ENCODE data around the gene PHIP. TPM values are rescaled to one million over a fixed set of nuclear protein-coding genes. Genes with fewer than 3 reads are reported as not detected.

The PHIP gene
- total RNA-seq, 1 experiment from 2014 or later: 29.0 TPM

GRCh38 chr6:78962448-78962847 lies 115.6 kb downstream of the PHIP start:
- Histone ChIP-seq H3K27me3 (ENCODE audit: insufficient read depth, low read depth) (no peaks in the 10 kb centered on the region), H3K79me2 (ENCODE audit: low read depth) (no peaks in the 10 kb centered on the region), H3K4me3 (no peak overlapping the region), H2AFZ (no peak overlapping the region), H3K4me1 (replicated peaks; ENCODE audit: insufficient read depth) (no peaks in the 10 kb centered on the region), H3K4me2 (no peak overlapping the region), H3K9me3 (ENCODE audit: insufficient read depth, low read depth) (no peaks in the 10 kb centered on the region), H4K20me1 (ENCODE audit: insufficient read depth) (no peaks in the 10 kb centered on the region), H3F3A (ENCODE audit: insufficient read depth, low read depth) (no peaks in the 10 kb centered on the region), H3K9me2 (ENCODE audit: insufficient read depth) (no peaks in the 10 kb centered on the region), H3K36me3 (ENCODE audit: low read depth) (0 out of 2 replicates have a peak, but pooled peaks cover 7% of the 10 kb centered on the region), H3K27ac (no peak overlapping the region)
- DNase-seq: no peak
- intact Hi-C loops (cut with micrococcal nuclease; ENCODE audit: unreplicated experiment): loop anchor here (5.0 kb wide), 1 partner anchor 35 kb away; no protein-coding TSS in a partner anchor
- CTCF ChIA-PET: no interaction called here
- no TSS peak for BruUV-seq (replicated peaks)
- POLR2A ChIA-PET (ENCODE audit: unreplicated experiment): interaction anchor here (0.6 kb wide), 1 partner anchor 48 kb away, joined by 6 read pairs; no protein-coding TSS in a partner anchor
- no peak for TF ChIP-seq EZH2 (IDR thresholded peaks at IDR 0.05; ENCODE audit: low read depth)
- TF ChIP-seq CTCF (conservative IDR thresholded peaks at IDR 0.05): no peak

DNA sequence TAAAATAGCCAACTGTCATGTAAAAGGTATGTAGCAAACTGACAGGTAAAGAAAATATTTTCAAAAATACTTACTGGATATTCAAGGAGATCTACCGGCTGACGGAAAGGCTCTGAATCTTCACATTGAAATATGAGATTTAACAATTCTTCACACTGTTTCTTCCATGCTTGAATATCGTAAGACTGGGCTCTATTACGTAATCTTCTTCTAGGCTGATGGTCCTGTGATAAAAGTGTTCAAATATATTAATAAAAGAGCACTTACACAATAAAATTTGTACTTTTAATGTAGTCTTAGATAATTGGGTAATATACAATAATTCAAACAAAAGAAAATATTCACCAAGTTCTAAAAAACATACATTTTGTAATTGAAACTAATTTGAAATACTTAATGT lies 123.3 kb downstream of the PHIP start:
- Histone ChIP-seq H3K4me3 (no peak overlapping the region), H3F3A (ENCODE audit: insufficient read depth, low read depth) (no peaks in the 10 kb centered on the region), H3K36me3 (ENCODE audit: low read depth) (peaks cover 20% of the 10 kb centered on the region), H3K27ac (no peak overlapping the region), H3K9me3 (ENCODE audit: insufficient read depth, low read depth) (no peaks in the 10 kb centered on the region), H3K4me2 (no peak overlapping the region), H3K4me1 (replicated peaks; ENCODE audit: insufficient read depth) (no peaks in the 10 kb centered on the region), H3K27me3 (ENCODE audit: insufficient read depth, low read depth) (no peaks in the 10 kb centered on the region), H2AFZ (no peak overlapping the region), H3K79me2 (ENCODE audit: low read depth) (no peaks in the 10 kb centered on the region), H4K20me1 (ENCODE audit: insufficient read depth) (no peaks in the 10 kb centered on the region), H3K9me2 (ENCODE audit: insufficient read depth) (no peaks in the 10 kb centered on the region)
- DNase-seq: no peak
- TF ChIP-seq CTCF (conservative IDR thresholded peaks at IDR 0.05): no peak
- no peak for TF ChIP-seq EZH2 (IDR thresholded peaks at IDR 0.05; ENCODE audit: low read depth)
- POLR2A ChIA-PET (ENCODE audit: unreplicated experiment): no interaction called here
- intact Hi-C loops (cut with micrococcal nuclease; ENCODE audit: unreplicated experiment): no loop called here
- no TSS peak for BruUV-seq (replicated peaks)
- CTCF ChIA-PET: no interaction called here

- CTCF ChIA-PET: no interaction called here
- Histone ChIP-seq H3K4me1 (replicated peaks; ENCODE audit: insufficient read depth) (no peaks in the 10 kb centered on the region), H3K27ac (no peak overlapping the region), H3K9me3 (ENCODE audit: insufficient read depth, low read depth) (no peaks in the 10 kb centered on the region), H3K36me3 (ENCODE audit: low read depth) (peaks cover 28% of the 10 kb centered on the region), H3F3A (ENCODE audit: insufficient read depth, low read depth) (no peaks in the 10 kb centered on the region), H3K4me2 (no peak overlapping the region), H3K79me2 (ENCODE audit: low read depth) (no peaks in the 10 kb centered on the region), H3K4me3 (no peak overlapping the region), H4K20me1 (ENCODE audit: insufficient read depth) (no peaks in the 10 kb centered on the region), H3K9me2 (ENCODE audit: insufficient read depth) (no peaks in the 10 kb centered on the region), H3K27me3 (ENCODE audit: insufficient read depth, low read depth) (no peaks in the 10 kb centered on the region), H2AFZ (no peak overlapping the region)
- BruUV-seq (replicated peaks): no TSS peak
- intact Hi-C loops (cut with micrococcal nuclease; ENCODE audit: unreplicated experiment): no loop called here
- POLR2A ChIA-PET (ENCODE audit: unreplicated experiment): interaction anchor here (0.6 kb wide), 1 partner anchor 381 kb away, joined by 3 read pairs; no protein-coding TSS in a partner anchor
- TF ChIP-seq EZH2 (IDR thresholded peaks at IDR 0.05; ENCODE audit: low read depth): no peak
- no peak for TF ChIP-seq CTCF (conservative IDR thresholded peaks at IDR 0.05)
- no peak for DNase-seq
These were observed 124.3 kb downstream of the PHIP start for GRCh38 chr6:78953798-78954197.

Measured in PC-9 (cell line).